ENCODE measurements around the gene C1GALT1C1.

Gene C1GALT1C1

GRCh38 chrX:120625371-120625770 is 4.5 kb downstream of the C1GALT1C1 start:
- H3K27ac ChIP-seq: no peak overlapping the region
- TF ChIP-seq CTCF (conservative IDR thresholded peaks at IDR 0.05) (no peak), ZFX (IDR thresholded peaks at IDR 0.05) (no peak)

GRCh38 chrX:120617996-120618630 is 11.7 kb downstream of the C1GALT1C1 start:
- H3K27ac ChIP-seq: no peak overlapping the region
- no peak for TF ChIP-seq CTCF (conservative IDR thresholded peaks at IDR 0.05)
- TF ChIP-seq ZFX (IDR thresholded peaks at IDR 0.05): no peak

- TF ChIP-seq ZFX (IDR thresholded peaks at IDR 0.05) (no peak), CTCF (conservative IDR thresholded peaks at IDR 0.05) (no peak)
- no peak overlapping the region for H3K27ac ChIP-seq
Observed at GRCh38 chrX:120614816-120615215, 15.0 kb downstream of the C1GALT1C1 start.

- TF ChIP-seq ZFX (IDR thresholded peaks at IDR 0.05): no peak
- TF ChIP-seq CTCF (conservative IDR thresholded peaks at IDR 0.05): no peak
- H3K27ac ChIP-seq: no peak overlapping the region
Observed at GRCh38 chrX:120612086-120612485, 17.8 kb downstream of the C1GALT1C1 start.

- no peak for TF ChIP-seq ZFX (IDR thresholded peaks at IDR 0.05)
- no peak for TF ChIP-seq CTCF (conservative IDR thresholded peaks at IDR 0.05)
- peak overlapping the region; percentile 87 for H3K27ac ChIP-seq
Observed at GRCh38 chrX:120604361-120604782, 25.5 kb downstream of the C1GALT1C1 start.

- peak within 1 kb of the TSS; percentile 87 for H3K27ac ChIP-seq
- no peak for TF ChIP-seq CTCF (conservative IDR thresholded peaks at IDR 0.05)
- no peak for TF ChIP-seq ZFX (IDR thresholded peaks at IDR 0.05)
Observed at GRCh38 chrX:120603707-120604360, 26.0 kb downstream of the C1GALT1C1 start, which contains the start of gene MCTS1. TSS of gene MCTS1 (plus strand) at chrX:120604101. CDS start at chrX:120604237, 136 bp downstream.

- TF ChIP-seq CTCF (conservative IDR thresholded peaks at IDR 0.05) (no peak), ZFX (IDR thresholded peaks at IDR 0.05) (no peak)
- no peak overlapping the region for H3K27ac ChIP-seq
Observed at GRCh38 chrX:120585702-120586101, 44.2 kb downstream of the C1GALT1C1 start.

All from C4-2B (cell line).